OCI-LY1 (cell line): ENCODE results near the gene GALNT18.

Experiments
- H2AFZ ChIP-seq: fragments of 200-600 bp; sonication (generic), shearing (Covaris generic); 2 replicates; pipeline ENCODE4 v1.6.0; 2014; ENCODE audit warnings: antibody characterized with exemption, mild to moderate bottlenecking, low read length
- H3F3A ChIP-seq: fragments of 200-600 bp; sonication (generic), shearing (Covaris generic); 2 replicates; pipeline ENCODE4 v1.6.0; 2014; ENCODE audit warnings: mild to moderate bottlenecking, antibody characterized with exemption, low read length, moderate library complexity; ENCODE audit not compliant: insufficient read depth
- H3K27ac ChIP-seq: fragments of 200-600 bp; sonication (generic); 2 replicates; pipeline ENCODE4 v1.5.1; 2014; ENCODE audit warnings: low read length, mixed run types, mild to moderate bottlenecking, low read depth; ENCODE audit not compliant: poor library complexity, severe bottlenecking
- H3K27me3 ChIP-seq: fragments of 200-600 bp; sonication (generic); 2 replicates; pipeline ENCODE4 v1.6.0; 2014; ENCODE audit warnings: antibody characterized with exemption, mild to moderate bottlenecking, low read length, moderate library complexity; ENCODE audit not compliant: insufficient read depth
- H3K36me3 ChIP-seq: fragments of 200-600 bp; sonication (generic); 2 replicates; pipeline ENCODE4 v1.6.1; 2014; ENCODE audit warnings: mild to moderate bottlenecking, antibody characterized with exemption, low read length, moderate library complexity, mixed read lengths; ENCODE audit not compliant: insufficient read depth
- H3K4me1 ChIP-seq: fragments of 200-600 bp; sonication (generic); 2 replicates; pipeline ENCODE4 v1.5.1; 2014; ENCODE audit warnings: mild to moderate bottlenecking, low read length, moderate library complexity; ENCODE audit not compliant: insufficient read depth, severe bottlenecking
- H3K4me2 ChIP-seq: fragments of 200-600 bp; sonication (generic), shearing (Covaris generic); 2 replicates; pipeline ENCODE4 v1.6.1; 2014; ENCODE audit warnings: low read length
- H3K4me3 ChIP-seq: fragments of 200-600 bp; sonication (generic); 2 replicates; pipeline ENCODE4 v1.5.1; 2014; ENCODE audit warnings: low read length, low read depth, mild to moderate bottlenecking, mixed read lengths; ENCODE audit not compliant: poor library complexity, severe bottlenecking
- H3K79me2 ChIP-seq: fragments of 200-600 bp; shearing (Covaris generic); 2 replicates; pipeline ENCODE4 v1.6.1; 2016; ENCODE audit warnings: mixed run types, low read length, mixed read lengths; ENCODE audit not compliant: insufficient read depth
- H3K9ac ChIP-seq: fragments of 200-600 bp; sonication (generic), shearing (Covaris generic); 2 replicates; pipeline ENCODE4 v1.6.1; 2014; ENCODE audit warnings: mild to moderate bottlenecking, low read length, mixed read lengths
- H3K9me2 ChIP-seq: fragments of 200-600 bp; sonication (generic), shearing (Covaris generic); 2 replicates; pipeline ENCODE4 v1.6.1; 2014; ENCODE audit warnings: low read depth, mild to moderate bottlenecking, low read length, mixed read lengths
- H3K9me3 ChIP-seq: fragments of 200-600 bp; shearing (Covaris generic); 2 replicates; pipeline ENCODE4 v1.6.1; 2014; ENCODE audit warnings: low read length, mixed read lengths
- H4K20me1 ChIP-seq: fragments of 200-600 bp; sonication (generic), shearing (Covaris generic); 2 replicates; pipeline ENCODE4 v1.6.0; 2016; ENCODE audit warnings: mild to moderate bottlenecking, low read length; ENCODE audit not compliant: insufficient read depth
- CTCF ChIP-seq: fragments of 200-600 bp; sonication (generic), shearing (Covaris generic); IDR thresholded peaks from 2 replicates; pipeline ENCODE4 v1.5.1; 2017; ENCODE audit warnings: mild to moderate bottlenecking, antibody characterized with exemption, low read length, moderate library complexity, mixed read lengths
- EZH2 ChIP-seq: fragments of 200-600 bp; sonication (generic), shearing (Covaris generic); IDR thresholded peaks from 2 replicates; pipeline ENCODE4 v1.8.0; 2017; ENCODE audit warnings: borderline replicate concordance, mixed run types, mild to moderate bottlenecking, antibody characterized with exemption, low read length, moderate library complexity, mixed read lengths

The GALNT18 gene

GRCh38 chr11:11396301-11397035 is 225.3 kb downstream of the GALNT18 start:
- H3K4me3 ChIP-seq: no peak overlapping the region
- H3K4me2 ChIP-seq: no peak overlapping the region

GRCh38 chr11:11395126-11395525 is 226.7 kb downstream of the GALNT18 start:
- no peaks in the 10 kb centered on the region for H3K4me1 ChIP-seq
- no peak overlapping the region for H3K9ac ChIP-seq
- H3K79me2 ChIP-seq: no peaks in the 10 kb centered on the region
- no peaks in the 10 kb centered on the region for H3K27me3 ChIP-seq
- no peak overlapping the region for H3K4me3 ChIP-seq
- TF ChIP-seq EZH2 (no peak), CTCF (no peak)
- H3K9me3 ChIP-seq: no peaks in the 10 kb centered on the region
- H3K27ac ChIP-seq: no peak overlapping the region
- no peaks in the 10 kb centered on the region for H3F3A ChIP-seq
- no peak overlapping the region for H2AFZ ChIP-seq
- no peak overlapping the region for H3K4me2 ChIP-seq
- no peaks in the 10 kb centered on the region for H3K36me3 ChIP-seq
- no peaks in the 10 kb centered on the region for H4K20me1 ChIP-seq
- no peaks in the 10 kb centered on the region for H3K9me2 ChIP-seq

More at GRCh38 chr11:11396301-11397035, 225.3 kb downstream of the GALNT18 start:
- no peaks in the 10 kb centered on the region for H3F3A ChIP-seq
- TF ChIP-seq CTCF: no peak
- no peak for TF ChIP-seq EZH2
- H3K79me2 ChIP-seq: no peaks in the 10 kb centered on the region
- H3K9ac ChIP-seq: no peak overlapping the region
- no peaks in the 10 kb centered on the region for H3K9me2 ChIP-seq
- no peak overlapping the region for H2AFZ ChIP-seq
- no peaks in the 10 kb centered on the region for H3K36me3 ChIP-seq
- H3K27me3 ChIP-seq: no peaks in the 10 kb centered on the region
- no peaks in the 10 kb centered on the region for H3K9me3 ChIP-seq
- H3K4me1 ChIP-seq: no peaks in the 10 kb centered on the region
- no peaks in the 10 kb centered on the region for H4K20me1 ChIP-seq
- H3K27ac ChIP-seq: no peak overlapping the region

GRCh38 chr11:11394241-11394640 is 227.6 kb downstream of the GALNT18 start:
- TF ChIP-seq EZH2: no peak
- no peak for TF ChIP-seq CTCF
- no peak overlapping the region for H3K9ac ChIP-seq
- H3F3A ChIP-seq: no peaks in the 10 kb centered on the region
- no peak overlapping the region for H3K4me2 ChIP-seq
- H3K27me3 ChIP-seq: no peaks in the 10 kb centered on the region
- no peaks in the 10 kb centered on the region for H3K4me1 ChIP-seq
- H3K9me2 ChIP-seq: no peaks in the 10 kb centered on the region
- H3K79me2 ChIP-seq: no peaks in the 10 kb centered on the region
- H4K20me1 ChIP-seq: no peaks in the 10 kb centered on the region
- no peaks in the 10 kb centered on the region for H3K36me3 ChIP-seq
- H3K27ac ChIP-seq: no peak overlapping the region
- H3K9me3 ChIP-seq: no peaks in the 10 kb centered on the region
- H2AFZ ChIP-seq: no peak overlapping the region
- no peak overlapping the region for H3K4me3 ChIP-seq
